Measurements from ENCODE around the gene FTCDNL1.

Gene FTCDNL1

GRCh38 chr2:199850718-199851500, at the start of gene FTCDNL1:
Gene FTCDNL1, minus strand, starts transcription at chr2:199851192. Its CDS starts 2,230 bp downstream, at chr2:199848962.
- FAIRE-seq = no peak

GRCh38 chr2:199896617-199897016, 45.6 kb upstream of the FTCDNL1 start:
- FAIRE-seq = no peak

- no peak for FAIRE-seq
Measured at GRCh38 chr2:199895406-199895805, 44.4 kb upstream of the FTCDNL1 start.

GRCh38 chr2:199883474-199884212, 32.7 kb upstream of the FTCDNL1 start:
- no peak for FAIRE-seq

- FAIRE-seq = no peak
Measured at GRCh38 chr2:199882667-199883066, 31.7 kb upstream of the FTCDNL1 start.

GRCh38 chr2:199875400-199875799, 24.4 kb upstream of the FTCDNL1 start:
- no peak for FAIRE-seq

- no peak for FAIRE-seq
Measured at GRCh38 chr2:199874209-199874608, 23.2 kb upstream of the FTCDNL1 start.

GRCh38 chr2:199870581-199870980, 19.6 kb upstream of the FTCDNL1 start:
- FAIRE-seq = no peak

- FAIRE-seq = no peak
Measured at GRCh38 chr2:199869653-199870052, 18.7 kb upstream of the FTCDNL1 start.

- no peak for FAIRE-seq
Measured at GRCh38 chr2:199869227-199869541, 18.2 kb upstream of the FTCDNL1 start.

GRCh38 chr2:199868431-199869226, 17.6 kb upstream of the FTCDNL1 start:
- no peak for FAIRE-seq

- no peak for FAIRE-seq
Measured at GRCh38 chr2:199865905-199866304, 14.9 kb upstream of the FTCDNL1 start.

GRCh38 chr2:199862788-199863187, 11.8 kb upstream of the FTCDNL1 start:
- no peak for FAIRE-seq

- FAIRE-seq = peak; percentile 66
Measured at GRCh38 chr2:199861132-199861774, 10.3 kb upstream of the FTCDNL1 start.

- FAIRE-seq = no peak
Measured at GRCh38 chr2:199855812-199856211, 4.8 kb upstream of the FTCDNL1 start.

- no peak for FAIRE-seq
Measured at GRCh38 chr2:199851883-199852282, 891 bp upstream of the FTCDNL1 start.

GRCh38 chr2:199851501-199851810, 464 bp upstream of the FTCDNL1 start:
- no peak for FAIRE-seq

GRCh38 chr2:199850218-199850717, 724 bp downstream of the FTCDNL1 start:
- FAIRE-seq = no peak

GRCh38 chr2:199848389-199849130, 2.4 kb downstream of the FTCDNL1 start:
- no peak for FAIRE-seq

GRCh38 chr2:199847181-199847864, 3.7 kb downstream of the FTCDNL1 start:
- FAIRE-seq = no peak

GRCh38 chr2:199842631-199843395, 8.2 kb downstream of the FTCDNL1 start:
- FAIRE-seq = no peak

Measured in colon (tissue), 2 donors.